Esophagus mucosa (tissue), 1 donor: ENCODE measurements around the gene PTPRCAP. TPM values are rescaled to one million over a fixed set of nuclear protein-coding genes. Genes with fewer than 3 reads are reported as not detected.
"Not testable (repeated sequence)": the region's sequence is repeated elsewhere in the genome, so short reads cannot be mapped to it uniquely, and the experiment has no call there.

ENCODE experiments used
- ATAC-seq: fragments of 200-7000 bp; cut with Tn5 transposase; one replicate; pipeline ENCODE4 v1.9.1; 2020
- total RNA-seq: library from RNA; stranded (reverse); gene quantifications from one replicate; pipeline ENCODE4 v1.2.4, GENCODE V29; 2023
- donor health status: DM: yes; HTN: yes; CAD: no.

PTPRCAP gene
- total RNA-seq, 1 donor from 2014 or later: 2.5 TPM

- no peak for ATAC-seq
Observed at GRCh38 chr11:67440229-67441097, 3.0 kb upstream of the PTPRCAP start.

GRCh38 chr11:67439321-67440228 lies 2.1 kb upstream of the PTPRCAP start:
- peak; percentile 1 for ATAC-seq

GRCh38 chr11:67438158-67438902 lies 848 bp upstream of the PTPRCAP start:
- ATAC-seq: peak; percentile 2

- ATAC-seq: no peak
Observed at GRCh38 chr11:67437809-67438157, 301 bp upstream of the PTPRCAP start.

- peak; percentile 12 for ATAC-seq
Observed at GRCh38 chr11:67436459-67437081, 912 bp downstream of the PTPRCAP start.

- ATAC-seq: no peak
Observed at GRCh38 chr11:67435727-67436458, 1.6 kb downstream of the PTPRCAP start.

- peak; percentile 54 for ATAC-seq
Observed at GRCh38 chr11:67435031-67435726, 2.3 kb downstream of the PTPRCAP start.

- ATAC-seq: no peak
Observed at GRCh38 chr11:67434395-67434881, 3.0 kb downstream of the PTPRCAP start.

GRCh38 chr11:67433536-67434394 lies 3.7 kb downstream of the PTPRCAP start:
- no peak for ATAC-seq

GRCh38 chr11:67432655-67433349 lies 4.7 kb downstream of the PTPRCAP start:
- ATAC-seq: no peak

- no peak for ATAC-seq
Observed at GRCh38 chr11:67431346-67432249, 5.9 kb downstream of the PTPRCAP start.

GRCh38 chr11:67429722-67430121 lies 7.8 kb downstream of the PTPRCAP start:
- no peak for ATAC-seq

GRCh38 chr11:67429038-67429668 lies 8.3 kb downstream of the PTPRCAP start:
- peak; percentile 65 for ATAC-seq

- peak; percentile 88 for ATAC-seq
Observed at GRCh38 chr11:67428052-67429001, 9.2 kb downstream of the PTPRCAP start, which contains the start of gene RPS6KB2. Gene RPS6KB2 (plus strand): TSS chr11:67428494. CDS start chr11:67428546, 52 bp downstream.

GRCh38 chr11:67427364-67427859 lies 10.1 kb downstream of the PTPRCAP start:
- ATAC-seq: not testable (repeated sequence)
